Measurements from ENCODE around the gene PYGO2.
"Not testable (repeated sequence)": the region's sequence is repeated elsewhere in the genome, so short reads cannot be mapped to it uniquely, and the experiment has no call there.

PYGO2 gene

DNA sequence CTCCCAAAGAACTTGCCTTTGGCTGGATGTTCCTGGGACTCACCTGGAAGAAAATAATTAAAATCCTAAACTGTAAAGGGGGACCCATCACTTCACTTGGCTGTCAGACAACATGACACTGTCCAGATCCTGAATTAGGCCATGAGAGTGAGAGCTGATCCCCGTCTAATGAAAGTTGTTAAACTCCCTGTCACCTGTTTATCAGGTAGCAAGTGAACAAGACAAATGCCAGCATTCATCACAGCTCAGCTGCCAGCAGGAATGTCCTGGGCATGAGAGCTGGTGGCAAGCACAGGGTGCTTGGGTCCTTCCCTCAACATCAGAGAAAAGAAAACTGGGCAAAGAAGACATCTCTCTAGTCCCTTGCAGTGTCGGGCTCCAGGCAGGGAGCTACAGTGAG lies 48.8 kb downstream of the PYGO2 start:
- Histone ChIP-seq H3K27me3 (ENCODE audit: insufficient read depth, low read length, poor library complexity, severe bottlenecking) (no peaks in the 10 kb centered on the region), H3K4me3 (ENCODE audit: low read length, poor library complexity, severe bottlenecking) (no peak overlapping the region), H3K9me3 (ENCODE audit: insufficient read depth, low read depth, low read length) (no peaks in the 10 kb centered on the region), H3F3A (ENCODE audit: low read depth) (no peaks in the 10 kb centered on the region), H3K79me2 (ENCODE audit: insufficient read depth, low read length) (no peaks in the 10 kb centered on the region), H3K36me3 (ENCODE audit: insufficient read depth, low read length) (no peaks in the 10 kb centered on the region), H4K20me1 (ENCODE audit: insufficient read depth, low read length, poor library complexity, severe bottlenecking) (no peaks in the 10 kb centered on the region), H3K9ac (ENCODE audit: low read depth, low read length, poor library complexity, severe bottlenecking) (no peak overlapping the region), H2AFZ (ENCODE audit: low read length) (no peak overlapping the region), H3K9me2 (replicated peaks; ENCODE audit: low read depth, low read length) (no peaks in the 10 kb centered on the region), H3K4me2 (ENCODE audit: low read depth, low read length, poor library complexity, severe bottlenecking) (no peak overlapping the region), H3K4me1 (ENCODE audit: insufficient read depth, low read length, poor library complexity, severe bottlenecking) (no peaks in the 10 kb centered on the region)
- no peak for TF ChIP-seq EZH2phosphoT487 (IDR thresholded peaks at IDR 0.05; ENCODE audit: borderline replicate concordance)
- no peak for TF ChIP-seq CTCF (conservative IDR thresholded peaks at IDR 0.05; ENCODE audit: low read length)

- Histone ChIP-seq H2AFZ (ENCODE audit: low read length) (no peak overlapping the region), H4K20me1 (ENCODE audit: insufficient read depth, low read length, poor library complexity, severe bottlenecking) (no peaks in the 10 kb centered on the region), H3F3A (ENCODE audit: low read depth) (no peaks in the 10 kb centered on the region), H3K9ac (ENCODE audit: low read depth, low read length, poor library complexity, severe bottlenecking) (no peak overlapping the region), H3K4me1 (ENCODE audit: insufficient read depth, low read length, poor library complexity, severe bottlenecking) (no peaks in the 10 kb centered on the region), H3K79me2 (ENCODE audit: insufficient read depth, low read length) (no peaks in the 10 kb centered on the region), H3K9me3 (ENCODE audit: insufficient read depth, low read depth, low read length) (no peaks in the 10 kb centered on the region), H3K4me2 (ENCODE audit: low read depth, low read length, poor library complexity, severe bottlenecking) (no peak overlapping the region), H3K9me2 (replicated peaks; ENCODE audit: low read depth, low read length) (no peaks in the 10 kb centered on the region), H3K27me3 (ENCODE audit: insufficient read depth, low read length, poor library complexity, severe bottlenecking) (no peaks in the 10 kb centered on the region), H3K4me3 (ENCODE audit: low read length, poor library complexity, severe bottlenecking) (no peak overlapping the region), H3K36me3 (ENCODE audit: insufficient read depth, low read length) (no peaks in the 10 kb centered on the region)
- no peak for TF ChIP-seq EZH2phosphoT487 (IDR thresholded peaks at IDR 0.05; ENCODE audit: borderline replicate concordance)
Observed at GRCh38 chr1:154911691-154912550, 49.7 kb downstream of the PYGO2 start.

- Histone ChIP-seq H3F3A (ENCODE audit: low read depth) (no peaks in the 10 kb centered on the region), H2AFZ (ENCODE audit: low read length) (no peak overlapping the region), H4K20me1 (ENCODE audit: insufficient read depth, low read length, poor library complexity, severe bottlenecking) (no peaks in the 10 kb centered on the region), H3K27me3 (ENCODE audit: insufficient read depth, low read length, poor library complexity, severe bottlenecking) (no peaks in the 10 kb centered on the region), H3K4me1 (ENCODE audit: insufficient read depth, low read length, poor library complexity, severe bottlenecking) (no peaks in the 10 kb centered on the region), H3K4me3 (ENCODE audit: low read length, poor library complexity, severe bottlenecking) (no peak overlapping the region), H3K9me2 (replicated peaks; ENCODE audit: low read depth, low read length) (no peaks in the 10 kb centered on the region), H3K9me3 (ENCODE audit: insufficient read depth, low read depth, low read length) (no peaks in the 10 kb centered on the region), H3K9ac (ENCODE audit: low read depth, low read length, poor library complexity, severe bottlenecking) (no peak overlapping the region), H3K79me2 (ENCODE audit: insufficient read depth, low read length) (no peaks in the 10 kb centered on the region), H3K36me3 (ENCODE audit: insufficient read depth, low read length) (no peaks in the 10 kb centered on the region), H3K4me2 (ENCODE audit: low read depth, low read length, poor library complexity, severe bottlenecking) (no peak overlapping the region)
- TF ChIP-seq CTCF (conservative IDR thresholded peaks at IDR 0.05; ENCODE audit: low read length) (no peak), EZH2phosphoT487 (IDR thresholded peaks at IDR 0.05; ENCODE audit: borderline replicate concordance) (no peak)
Observed at GRCh38 chr1:154910851-154911250, 50.7 kb downstream of the PYGO2 start.

DNA sequence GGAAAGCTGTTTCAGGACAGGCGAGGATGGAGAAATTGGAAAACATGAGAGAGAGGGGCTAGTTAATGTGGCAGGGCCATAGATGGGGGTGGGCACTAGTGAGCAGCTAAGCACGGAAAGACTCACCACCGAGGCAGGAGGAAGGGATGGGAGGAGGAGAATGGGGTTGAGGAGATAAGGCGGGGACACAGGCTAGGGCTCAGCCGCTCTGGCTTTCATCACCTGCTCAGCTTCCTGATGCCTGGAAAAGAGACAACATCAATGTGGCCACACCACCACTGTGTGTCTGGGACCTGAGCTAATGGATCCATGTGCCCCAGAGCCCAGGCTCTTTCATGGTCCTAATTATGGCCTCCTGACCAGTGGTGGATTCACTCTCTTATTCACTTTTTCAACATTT lies 52.6 kb downstream of the PYGO2 start:
- Histone ChIP-seq H3K4me1 (ENCODE audit: insufficient read depth, low read length, poor library complexity, severe bottlenecking) (no peaks in the 10 kb centered on the region), H3K9ac (ENCODE audit: low read depth, low read length, poor library complexity, severe bottlenecking) (no peak overlapping the region), H3K79me2 (ENCODE audit: insufficient read depth, low read length) (no peaks in the 10 kb centered on the region), H3F3A (ENCODE audit: low read depth) (no peaks in the 10 kb centered on the region), H3K4me2 (ENCODE audit: low read depth, low read length, poor library complexity, severe bottlenecking) (no peak overlapping the region), H3K9me2 (replicated peaks; ENCODE audit: low read depth, low read length) (no peaks in the 10 kb centered on the region), H3K9me3 (ENCODE audit: insufficient read depth, low read depth, low read length) (no peaks in the 10 kb centered on the region), H3K4me3 (ENCODE audit: low read length, poor library complexity, severe bottlenecking) (no peak overlapping the region), H3K27me3 (ENCODE audit: insufficient read depth, low read length, poor library complexity, severe bottlenecking) (no peaks in the 10 kb centered on the region), H3K36me3 (ENCODE audit: insufficient read depth, low read length) (no peaks in the 10 kb centered on the region), H2AFZ (ENCODE audit: low read length) (no peak overlapping the region), H4K20me1 (ENCODE audit: insufficient read depth, low read length, poor library complexity, severe bottlenecking) (no peaks in the 10 kb centered on the region)
- TF ChIP-seq CTCF (conservative IDR thresholded peaks at IDR 0.05; ENCODE audit: low read length) (no peak), EZH2phosphoT487 (IDR thresholded peaks at IDR 0.05; ENCODE audit: borderline replicate concordance) (no peak)

- not testable (repeated sequence) for H3K9me3 ChIP-seq (ENCODE audit: insufficient read depth, low read depth, low read length)
Observed at GRCh38 chr1:154908129-154908528, 53.5 kb downstream of the PYGO2 start.

More at GRCh38 chr1:154908129-154908528, 53.5 kb downstream of the PYGO2 start:
- not testable (repeated sequence) for H3K79me2 ChIP-seq (ENCODE audit: insufficient read depth, low read length); H3F3A ChIP-seq (ENCODE audit: low read depth); H3K9ac ChIP-seq (ENCODE audit: low read depth, low read length, poor library complexity, severe bottlenecking); H2AFZ ChIP-seq (ENCODE audit: low read length); H3K4me3 ChIP-seq (ENCODE audit: low read length, poor library complexity, severe bottlenecking); H3K4me2 ChIP-seq (ENCODE audit: low read depth, low read length, poor library complexity, severe bottlenecking); H4K20me1 ChIP-seq (ENCODE audit: insufficient read depth, low read length, poor library complexity, severe bottlenecking); H3K27me3 ChIP-seq (ENCODE audit: insufficient read depth, low read length, poor library complexity, severe bottlenecking); H3K36me3 ChIP-seq (ENCODE audit: insufficient read depth, low read length); H3K9me2 ChIP-seq (replicated peaks; ENCODE audit: low read depth, low read length); H3K4me1 ChIP-seq (ENCODE audit: insufficient read depth, low read length, poor library complexity, severe bottlenecking)
